ENCODE data around the gene PPP2R5D.

DNA sequence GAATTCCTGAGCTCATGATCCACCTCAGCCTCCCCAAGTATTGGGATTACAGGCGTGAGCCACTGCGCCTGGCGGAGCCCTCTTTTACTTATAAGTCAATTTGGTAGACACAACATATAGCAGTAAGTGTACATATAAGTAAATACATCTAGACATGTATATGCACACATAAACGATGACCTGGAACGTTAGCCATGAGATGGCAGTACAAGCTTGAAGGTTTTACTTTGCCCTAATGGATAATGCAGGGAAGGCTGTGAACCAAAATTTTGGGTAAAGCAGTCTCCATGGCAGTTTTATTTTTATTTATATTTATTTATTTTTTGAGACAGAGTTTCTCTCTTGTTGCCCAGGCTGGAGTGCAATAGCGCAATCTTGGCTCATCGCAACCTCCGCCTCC lies 26.2 kb upstream of the PPP2R5D start:
- TF ChIP-seq EZH2 (IDR thresholded peaks at IDR 0.05; ENCODE audit: borderline replicate concordance): no peak
- TF ChIP-seq, protein P1, sequence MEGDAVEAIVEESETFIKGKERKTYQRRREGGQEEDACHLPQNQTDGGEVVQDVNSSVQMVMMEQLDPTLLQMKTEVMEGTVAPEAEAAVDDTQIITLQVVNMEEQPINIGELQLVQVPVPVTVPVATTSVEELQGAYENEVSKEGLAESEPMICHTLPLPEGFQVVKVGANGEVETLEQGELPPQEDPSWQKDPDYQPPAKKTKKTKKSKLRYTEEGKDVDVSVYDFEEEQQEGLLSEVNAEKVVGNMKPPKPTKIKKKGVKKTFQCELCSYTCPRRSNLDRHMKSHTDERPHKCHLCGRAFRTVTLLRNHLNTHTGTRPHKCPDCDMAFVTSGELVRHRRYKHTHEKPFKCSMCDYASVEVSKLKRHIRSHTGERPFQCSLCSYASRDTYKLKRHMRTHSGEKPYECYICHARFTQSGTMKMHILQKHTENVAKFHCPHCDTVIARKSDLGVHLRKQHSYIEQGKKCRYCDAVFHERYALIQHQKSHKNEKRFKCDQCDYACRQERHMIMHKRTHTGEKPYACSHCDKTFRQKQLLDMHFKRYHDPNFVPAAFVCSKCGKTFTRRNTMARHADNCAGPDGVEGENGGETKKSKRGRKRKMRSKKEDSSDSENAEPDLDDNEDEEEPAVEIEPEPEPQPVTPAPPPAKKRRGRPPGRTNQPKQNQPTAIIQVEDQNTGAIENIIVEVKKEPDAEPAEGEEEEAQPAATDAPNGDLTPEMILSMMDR (IDR thresholded peaks at IDR 0.05; ENCODE audit: poor library complexity): no peak
- TF ChIP-seq EZH2phosphoT487 (IDR thresholded peaks at IDR 0.05; ENCODE audit: low read depth, severe bottlenecking, unreplicated experiment): no peak
